Stimulated activated CD8-positive, alpha-beta memory T cell treated with anti-CD3 and anti-CD28 coated beads, Interleukin-2, amount 100 ng/mL, for 1 hour (primary cell): ENCODE results near the gene BIK.

Experiments used
- DNase-seq, 2 donors: peaks; one replicate each; pipeline ENCODE4 v3.0.0-alpha.2; 2020; ENCODE audit warnings: low read depth in 2 of 2

The BIK gene

GRCh38 chr22:43160497-43161126 is 50.1 kb downstream of the BIK start:
- no peak for DNase-seq

GRCh38 chr22:43162412-43163150 is 52.0 kb downstream of the BIK start:
- no peak for DNase-seq

DNA sequence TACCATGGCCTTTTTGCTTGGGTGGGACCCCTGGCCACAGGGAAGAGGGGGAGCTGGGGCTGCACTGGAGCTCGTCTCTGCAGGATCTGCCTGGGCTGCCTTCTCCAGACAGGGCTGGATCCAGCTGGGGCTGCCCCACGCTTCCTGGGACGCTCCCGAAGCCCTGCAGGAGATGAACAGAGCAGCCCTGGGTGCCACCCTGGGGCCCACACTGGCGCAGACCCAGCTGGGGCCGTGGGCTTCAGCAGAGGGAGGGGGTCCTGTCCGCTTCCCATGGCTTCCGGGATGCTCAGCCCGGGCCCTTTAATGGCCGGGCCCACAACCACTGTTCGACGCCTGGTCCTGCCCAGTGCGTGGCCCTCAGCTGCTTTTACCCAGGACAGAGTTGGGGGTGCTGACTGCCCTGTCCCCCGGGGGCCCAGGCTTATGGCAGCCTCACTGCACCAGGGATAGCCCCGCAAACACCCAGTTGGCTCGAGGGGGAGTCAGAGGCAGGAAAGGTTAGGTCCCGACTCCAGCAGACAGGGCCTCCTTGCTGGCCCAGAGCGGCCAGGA is 52.8 kb downstream of the BIK start:
- DNase-seq: no peak

- no peak for DNase-seq
Observed at GRCh38 chr22:43164636-43165035, 54.1 kb downstream of the BIK start.

DNA sequence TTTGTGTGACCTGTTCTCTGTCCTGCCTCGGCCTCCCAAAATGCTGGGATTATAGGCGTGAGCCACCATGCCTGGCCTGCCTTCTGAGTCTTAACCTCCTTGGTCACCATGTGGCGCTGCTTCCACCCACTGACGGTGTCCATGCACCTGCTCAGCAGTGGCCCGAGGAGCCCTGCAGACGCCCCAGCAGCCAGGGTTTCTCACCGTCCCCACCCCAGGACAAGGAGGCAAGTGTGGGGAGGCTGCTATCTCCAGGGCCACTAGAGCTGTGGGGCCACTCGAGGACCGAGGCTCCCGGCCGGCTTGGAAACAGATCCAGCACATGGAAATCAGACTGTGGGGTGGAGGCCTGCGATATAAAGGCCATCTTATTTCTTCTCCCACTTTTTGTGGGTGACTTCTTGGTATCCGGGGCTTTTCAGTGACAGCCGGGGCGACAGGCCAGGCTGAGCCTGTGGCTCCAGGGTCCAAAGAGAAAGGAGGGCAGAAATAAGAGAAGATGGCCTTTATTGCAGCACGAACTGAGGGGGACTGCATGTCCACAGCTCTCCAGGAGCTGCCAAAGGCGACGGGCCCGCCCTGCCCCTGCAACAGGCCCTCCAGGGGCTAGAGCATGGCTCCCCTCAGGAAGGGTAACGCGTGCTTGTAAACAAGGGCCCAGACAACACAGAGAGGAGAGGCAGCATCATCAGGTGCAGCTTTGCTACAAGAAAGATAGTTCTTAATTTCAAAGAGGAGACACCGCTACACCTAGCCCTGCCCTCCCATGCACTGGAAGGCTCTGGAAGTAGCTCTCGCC is 55.8 kb downstream of the BIK start:
- no peak for DNase-seq

GRCh38 chr22:43167001-43167589 is 56.5 kb downstream of the BIK start:
- no peak for DNase-seq

DNA sequence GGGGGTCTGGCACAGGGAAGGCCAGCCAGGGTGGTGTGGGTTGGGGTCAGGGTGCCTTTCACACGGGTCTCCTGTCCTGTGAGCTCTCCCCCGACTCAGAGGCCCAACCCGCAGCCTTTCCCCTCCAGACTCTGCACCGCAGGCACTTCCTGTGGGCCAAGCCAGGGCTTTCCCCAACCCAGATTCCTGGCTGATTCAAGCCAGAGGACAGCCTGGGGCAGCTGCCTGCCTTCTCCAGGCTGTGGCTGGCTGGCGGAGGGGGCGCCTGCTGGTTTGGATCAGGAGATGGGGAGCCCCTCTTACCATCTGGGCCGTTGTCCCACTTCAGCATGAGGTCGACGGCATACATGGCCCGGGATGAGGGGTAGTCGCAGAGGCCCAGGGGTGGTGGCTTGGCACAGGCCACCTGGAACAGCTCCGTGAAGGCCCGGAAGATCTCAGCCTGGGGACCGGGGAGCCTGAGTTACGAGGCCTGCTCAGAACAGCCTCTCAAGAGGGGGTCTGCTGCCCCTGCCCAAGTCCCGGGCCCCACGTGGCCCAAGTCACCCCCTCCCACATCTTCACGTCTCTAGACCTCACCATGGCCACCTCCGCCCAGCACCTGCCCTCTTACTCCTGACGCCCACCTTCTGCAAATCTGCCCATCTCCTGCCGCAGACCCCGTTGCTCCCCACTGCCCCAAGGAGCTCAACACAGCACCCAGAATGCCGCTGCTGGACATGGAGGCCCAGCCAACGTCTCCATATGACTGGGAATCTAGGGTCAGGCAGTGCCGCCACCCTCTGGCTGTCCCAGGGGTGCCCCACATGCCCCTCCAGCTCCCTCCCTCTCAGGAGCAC is 58.1 kb downstream of the BIK start:
- no peak for DNase-seq

- no peak for DNase-seq
Observed at GRCh38 chr22:43169310-43170130, 59.0 kb downstream of the BIK start.

DNA sequence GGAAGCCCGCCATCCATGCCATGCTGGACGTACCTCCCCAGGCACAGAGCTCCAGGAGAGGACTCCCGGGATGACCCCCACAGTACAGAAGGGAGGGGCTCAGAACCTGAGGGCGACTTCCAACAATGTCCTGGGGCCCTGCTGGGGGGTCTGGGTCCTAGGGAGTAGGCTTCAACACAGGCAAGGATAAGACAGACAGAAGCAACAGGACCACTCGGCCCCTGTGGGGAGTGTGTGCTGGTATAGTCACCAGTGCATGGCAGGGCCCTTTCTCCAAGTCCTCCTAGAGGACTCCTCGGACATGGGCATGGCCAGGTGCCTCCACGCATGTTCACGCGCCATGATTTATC is 59.6 kb downstream of the BIK start:
- no peak for DNase-seq

- DNase-seq: no peak
Observed at GRCh38 chr22:43171019-43171491, 60.5 kb downstream of the BIK start.

GRCh38 chr22:43171607-43172006 is 61.1 kb downstream of the BIK start:
- DNase-seq: no peak

DNA sequence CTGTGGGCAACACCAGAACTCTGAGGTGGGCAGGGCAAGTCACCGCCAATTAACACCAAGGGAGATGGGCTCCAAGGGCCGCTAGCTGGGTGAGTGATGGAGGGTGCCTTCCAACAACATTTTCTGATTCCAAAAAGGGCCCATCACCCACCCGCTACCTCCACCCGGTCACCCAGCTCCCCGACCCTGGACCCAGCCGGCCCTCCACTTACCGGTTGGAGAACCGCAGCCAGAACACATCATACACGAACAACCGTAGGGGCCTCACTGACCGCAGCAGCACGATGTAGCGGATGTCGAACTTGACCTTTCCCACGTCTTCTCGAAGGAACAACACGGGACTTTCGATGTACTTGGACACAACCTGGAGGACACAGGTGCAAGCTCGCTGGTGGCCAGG is 61.6 kb downstream of the BIK start:
- no peak for DNase-seq

- DNase-seq: no peak
Observed at GRCh38 chr22:43173566-43173965, 63.0 kb downstream of the BIK start.

GRCh38 chr22:43173976-43174720 is 63.6 kb downstream of the BIK start:
- no peak for DNase-seq

- DNase-seq: no peak
Observed at GRCh38 chr22:43174941-43175531, 64.5 kb downstream of the BIK start.

DNA sequence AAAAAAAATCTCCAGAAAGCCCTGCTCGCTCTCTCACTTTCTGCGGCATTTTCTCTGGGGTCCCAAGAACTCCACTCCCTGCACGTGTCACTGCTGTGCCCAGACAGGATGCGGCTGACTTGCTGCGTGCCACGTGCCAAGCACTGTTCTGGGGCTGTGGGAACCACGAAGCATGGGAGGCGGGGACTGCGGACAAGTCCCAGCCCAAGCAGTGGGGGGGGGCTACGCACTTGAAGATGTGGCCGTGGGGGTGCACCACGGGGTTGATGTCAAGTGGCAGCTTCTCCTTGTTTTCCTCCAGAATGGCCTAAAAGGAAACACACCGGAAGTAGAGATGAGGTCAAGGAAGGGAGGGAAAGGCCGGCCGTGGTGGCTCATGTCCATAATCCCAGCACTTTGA is 65.5 kb downstream of the BIK start:
- no peak for DNase-seq

DNA sequence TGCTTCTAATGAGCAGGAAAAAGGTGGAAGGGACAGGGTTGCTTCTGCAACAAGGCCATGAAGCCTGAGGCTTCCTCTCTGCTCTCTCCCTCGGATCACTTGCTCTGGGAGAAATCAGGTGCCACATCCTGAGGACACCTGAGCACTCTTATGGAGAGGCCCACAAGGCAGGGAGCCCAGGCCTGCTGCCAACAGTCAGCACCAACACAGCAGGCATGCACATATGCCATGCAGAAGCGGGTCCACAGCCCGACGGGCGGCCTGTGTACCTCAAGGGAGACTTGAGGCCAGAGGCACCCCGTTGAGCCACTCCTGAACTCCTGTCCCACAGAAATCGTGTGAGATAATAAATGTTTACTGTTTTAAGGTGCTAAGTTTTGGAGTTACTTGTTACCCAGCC is 66.9 kb downstream of the BIK start:
- no peak for DNase-seq
